NCI-H1092 treated with DMSO at 0.1 percent for 48 hours (cell line): ENCODE results near the gene PCYT1A.

ENCODE experiments used
- DNase-seq: peaks from one replicate; lab custom pipeline; 2025; lab: John Stamatoyannopoulos, UW

Gene PCYT1A

GRCh38 chr3:196236223-196236622 is 51.3 kb downstream of the PCYT1A start:
- DNase-seq, result no peak

- DNase-seq, result no peak
Observed at GRCh38 chr3:196235452-196236122, 51.9 kb downstream of the PCYT1A start.

GRCh38 chr3:196232882-196233251 is 54.7 kb downstream of the PCYT1A start:
- no peak for DNase-seq

GRCh38 chr3:196232154-196232881 is 55.2 kb downstream of the PCYT1A start:
- no peak for DNase-seq

- no peak for DNase-seq
Observed at GRCh38 chr3:196227629-196228493, 59.7 kb downstream of the PCYT1A start.

GRCh38 chr3:196227121-196227561 is 60.4 kb downstream of the PCYT1A start:
- no peak for DNase-seq

DNA sequence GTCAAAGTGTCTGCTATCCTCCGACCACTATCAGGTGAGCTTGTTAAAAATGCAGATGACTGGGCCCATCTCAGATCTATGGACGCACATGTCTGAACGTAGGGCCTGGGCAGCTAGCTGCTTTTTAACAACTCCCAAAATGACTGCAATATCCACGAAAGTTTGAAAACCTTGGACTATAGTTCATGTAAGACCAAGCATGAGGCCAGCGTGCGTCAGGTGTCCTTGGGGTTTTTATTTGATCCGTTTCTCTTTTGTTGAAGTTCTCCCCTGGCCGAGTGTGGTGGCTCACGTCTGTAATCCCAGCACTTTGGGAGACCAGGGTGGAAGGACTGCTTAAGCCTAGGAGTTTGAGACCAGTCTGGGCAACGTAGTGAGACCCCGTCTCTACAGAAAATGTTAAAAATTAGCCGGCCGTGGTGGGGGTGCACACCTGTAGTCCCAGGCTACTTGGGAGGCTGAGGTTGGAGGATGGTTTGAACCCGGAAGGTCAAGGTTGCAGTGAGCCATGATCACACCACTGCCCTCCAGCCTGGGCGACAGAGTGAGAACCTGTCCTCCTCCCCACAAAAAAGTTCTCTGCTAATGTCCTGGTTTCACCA is 61.7 kb downstream of the PCYT1A start:
- DNase-seq, result no peak

GRCh38 chr3:196225086-196225485 is 62.4 kb downstream of the PCYT1A start:
- no peak for DNase-seq

DNA sequence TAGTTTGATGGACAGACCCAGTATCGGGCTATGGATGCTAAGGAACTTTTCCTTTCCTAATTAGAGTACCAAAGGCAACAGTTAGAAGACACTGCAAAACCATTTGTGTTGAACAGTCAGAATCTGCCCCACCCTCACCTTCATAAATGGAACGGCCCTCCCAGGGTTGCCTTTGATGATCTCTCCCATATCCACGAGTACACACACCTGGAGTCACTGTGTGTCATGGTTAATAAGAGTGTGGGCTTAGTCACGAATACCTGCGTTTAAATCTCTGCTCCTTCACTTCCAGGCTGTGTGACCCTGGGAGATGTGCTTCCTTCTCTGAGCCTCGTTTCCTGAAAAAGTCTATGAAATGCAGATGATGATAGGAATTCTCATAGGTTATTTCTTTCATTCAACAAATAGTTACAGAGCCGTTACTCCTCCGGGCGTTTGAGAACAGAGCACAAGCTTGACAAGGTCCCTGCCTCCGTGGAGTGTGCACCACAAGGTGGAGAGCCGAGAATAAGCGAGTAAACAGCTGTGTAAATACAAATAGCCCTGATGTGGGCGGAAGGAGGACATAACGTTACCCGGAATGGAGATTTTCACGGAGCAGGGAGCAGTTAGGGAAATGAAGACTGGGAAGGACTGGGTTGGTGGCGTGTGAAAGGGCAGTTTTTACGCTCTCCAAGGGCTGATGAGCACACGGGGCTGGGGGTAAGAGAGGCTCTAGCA is 64.5 kb downstream of the PCYT1A start:
- DNase-seq, result peak; percentile 47

DNA sequence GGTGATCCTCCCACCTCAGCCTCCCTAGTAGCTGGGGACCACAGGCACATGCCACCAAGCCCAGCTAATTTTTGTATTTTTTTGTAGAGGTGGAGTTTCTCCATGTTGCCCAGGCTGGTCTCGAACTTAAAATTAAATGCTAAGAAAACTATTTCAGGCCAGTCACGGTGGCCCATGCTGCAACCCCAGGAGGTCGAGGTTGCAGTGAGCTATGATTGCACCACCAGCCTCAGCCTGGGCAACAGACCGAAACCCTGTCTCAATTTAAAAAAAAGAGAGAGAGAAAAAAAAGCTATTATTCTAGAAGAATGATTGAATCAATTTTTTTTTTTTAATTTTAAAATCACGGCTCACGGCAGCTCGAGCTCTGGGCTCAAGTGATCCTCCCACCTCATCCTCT is 66.5 kb downstream of the PCYT1A start:
- DNase-seq, result no peak

DNA sequence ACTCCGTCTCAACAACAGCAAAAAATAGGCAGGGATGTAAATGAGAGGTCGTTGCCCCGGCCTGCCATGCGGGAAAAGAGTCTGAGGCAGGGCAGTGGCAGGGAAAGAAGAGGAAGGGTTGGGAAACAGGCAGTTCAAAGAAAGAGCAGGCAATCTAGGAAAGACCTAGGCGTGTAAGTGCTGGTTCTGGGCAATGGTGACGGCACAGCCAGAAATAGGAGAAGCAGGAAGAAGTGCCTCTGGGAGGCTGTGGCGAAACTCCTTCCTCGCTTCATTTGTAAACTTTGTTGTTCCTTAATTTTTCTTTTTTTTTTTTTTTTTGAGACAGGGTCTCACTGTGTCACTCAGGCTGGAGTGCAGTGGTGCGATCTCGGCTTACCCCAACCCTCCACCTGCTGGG is 66.9 kb downstream of the PCYT1A start:
- no peak for DNase-seq

GRCh38 chr3:196219970-196220311 is 67.6 kb downstream of the PCYT1A start:
- DNase-seq, result no peak

DNA sequence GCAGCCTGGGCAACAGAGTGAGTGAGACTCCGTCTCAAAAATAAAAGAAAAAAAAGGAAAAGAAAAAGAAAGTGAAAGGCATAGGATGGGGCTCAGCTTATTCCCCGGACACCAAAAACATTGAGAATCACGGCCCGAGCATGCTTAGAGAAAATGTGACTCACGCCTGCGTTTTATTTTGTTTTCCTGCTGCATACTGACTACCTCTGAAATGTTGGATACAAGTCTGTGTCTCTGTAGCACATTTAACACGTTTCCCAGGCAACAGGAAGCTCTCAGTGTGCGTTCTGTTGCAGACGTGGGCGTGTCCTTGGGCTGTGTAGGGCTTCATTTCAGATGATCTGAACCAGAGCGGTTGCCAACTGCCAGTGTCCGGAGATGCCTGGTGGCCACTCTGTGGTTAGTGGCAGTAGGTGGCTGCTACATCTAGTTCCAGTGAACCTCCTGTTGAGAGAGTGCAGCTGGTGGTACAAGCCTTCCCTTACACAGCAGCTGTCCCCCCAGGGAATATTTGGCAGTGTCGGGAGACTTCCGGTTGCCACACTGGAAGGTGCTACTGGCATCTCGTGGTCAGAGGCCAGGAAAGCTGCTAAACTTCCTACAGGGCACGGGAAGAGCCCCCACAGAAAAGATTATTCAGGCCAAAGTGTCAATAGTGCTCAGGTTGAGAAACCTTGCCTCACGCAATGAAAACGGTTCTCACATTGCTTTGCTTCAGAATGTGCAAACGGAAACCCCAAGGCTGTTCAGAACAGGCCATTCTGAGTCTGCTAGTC is 68.1 kb downstream of the PCYT1A start:
- DNase-seq, result peak; percentile 44

DNA sequence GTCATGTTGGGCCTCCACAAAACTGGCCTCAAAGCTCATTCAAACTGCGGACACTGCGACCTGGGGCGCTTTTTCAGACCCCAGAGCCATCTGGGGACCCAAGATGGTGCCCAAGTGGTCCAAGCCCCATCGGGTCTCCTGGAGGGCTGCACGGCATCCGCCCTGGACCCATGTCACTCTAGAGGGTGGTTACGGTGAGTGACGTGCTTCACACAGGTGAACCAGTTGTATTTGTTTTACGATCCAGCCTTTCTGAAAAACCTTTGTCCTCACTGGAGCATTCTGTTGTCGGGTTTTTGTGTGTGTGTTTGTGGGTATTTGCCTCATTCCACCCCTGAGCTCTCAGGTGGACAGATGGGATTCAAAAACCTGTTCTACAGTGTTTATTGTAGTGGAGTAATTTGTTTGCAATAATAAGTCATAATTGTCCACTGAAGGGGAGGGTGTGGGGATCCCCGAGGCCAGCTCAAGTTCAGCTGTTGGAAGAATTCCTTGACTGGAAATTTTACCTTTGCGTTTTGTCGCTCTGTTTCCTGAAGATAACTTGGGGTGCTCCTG is 69.3 kb downstream of the PCYT1A start:
- DNase-seq, result no peak

- DNase-seq, result no peak
Observed at GRCh38 chr3:196217307-196218154, 70.0 kb downstream of the PCYT1A start.

GRCh38 chr3:196216681-196217211 is 70.8 kb downstream of the PCYT1A start:
- DNase-seq, result no peak

- no peak for DNase-seq
Observed at GRCh38 chr3:196216089-196216564, 71.4 kb downstream of the PCYT1A start, which contains the start of gene SLC51A. Gene SLC51A, plus strand, starts transcription at chr3:196216534. Its CDS starts 179 bp downstream, at chr3:196216713.

DNA sequence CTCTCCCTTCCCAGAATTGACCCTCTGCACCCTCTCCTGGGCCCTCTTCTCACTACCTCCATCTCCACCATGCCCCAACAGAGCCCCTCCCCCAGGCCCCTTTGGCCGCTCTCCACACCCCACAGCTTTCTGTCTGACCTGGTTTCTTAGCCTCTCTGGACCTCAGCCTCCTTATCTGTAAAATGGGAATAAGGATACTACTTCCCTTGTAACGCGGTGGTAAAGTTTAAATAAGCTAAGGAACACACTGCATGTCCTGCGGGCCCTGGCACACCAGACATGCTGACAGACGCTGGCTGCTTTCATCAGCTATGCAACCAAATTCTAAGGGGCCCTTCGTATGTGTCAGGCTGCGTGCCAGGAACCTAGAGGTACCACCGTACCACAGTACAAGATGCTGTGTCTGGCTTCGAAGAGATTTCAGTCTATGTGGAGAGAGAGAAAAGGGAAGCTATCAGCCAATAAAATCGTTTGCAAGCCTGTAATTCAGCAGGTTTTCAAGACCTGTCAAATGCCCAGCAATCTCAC is 72.0 kb downstream of the PCYT1A start:
- DNase-seq, result no peak
